Activated B cell treated with CpG ODN at 0.5 μM for 24 hours (primary cell): ENCODE measurements around the gene TBC1D14. TPM values are rescaled to one million over a fixed set of nuclear protein-coding genes. Genes with fewer than 3 reads are reported as not detected.

Source experiments
- ATAC-seq: fragments of 200-7000 bp; cut with Tn5 transposase; one replicate; pipeline ENCODE4 v1.10.0; 2021; ENCODE audit warnings: low read depth, mild to moderate bottlenecking, moderate library complexity
- CTCF ChIA-PET: fragments of 350-600 bp; sonication (Branson Sonifier 250); formaldehyde crosslinking; loops from one replicate; lab custom pipeline; 2021; ENCODE audit warnings: antibody characterized with exemption; lab: Charles Lee
- POLR2A ChIA-PET: fragments of 350-600 bp; sonication (Branson Sonifier 250); formaldehyde crosslinking; loops from one replicate; lab custom pipeline; 2021; ENCODE audit warnings: antibody characterized with exemption; lab: Charles Lee
- DNase-seq: peaks from one replicate; pipeline ENCODE4 v3.0.0; 2022
- H3K27ac Mint-ChIP-seq: one replicate; pipeline ENCODE4 v1.8.0; 2020; ENCODE audit warnings: mixed read lengths
- H3K27me3 Mint-ChIP-seq: one replicate; pipeline ENCODE4 v1.8.0; 2021; ENCODE audit warnings: mixed read lengths
- H3K36me3 Mint-ChIP-seq: one replicate; pipeline ENCODE4 v1.8.0; 2021; ENCODE audit warnings: low read depth, mixed read lengths
- H3K4me1 Mint-ChIP-seq: one replicate; pipeline ENCODE4 v1.8.0; 2021; ENCODE audit warnings: mixed read lengths
- H3K4me3 Mint-ChIP-seq: one replicate; pipeline ENCODE4 v1.8.0; 2020; ENCODE audit warnings: mild to moderate bottlenecking, mixed read lengths
- H3K9me3 Mint-ChIP-seq: one replicate; pipeline ENCODE4 v1.8.0; 2020; ENCODE audit warnings: mixed read lengths
- CTCF ChIP-seq: fragments of 200-600 bp; IDR thresholded peaks from one replicate; pipeline ENCODE4 v1.8.0; 2022; ENCODE audit warnings: antibody characterized with exemption, mild to moderate bottlenecking
- intact Hi-C: fragments of 100-400 bp; cut with micrococcal nuclease; formaldehyde crosslinking; loops from one replicate; pipeline ENCODE4 v1.15.1; 2024
- total RNA-seq: library from RNA; stranded (reverse); gene quantifications from 2 replicates; pipeline ENCODE4 v1.2.3, GENCODE V29; 2022

TBC1D14 gene
- total RNA-seq, 1 donor from 2014 or later: 35.1 TPM

DNA sequence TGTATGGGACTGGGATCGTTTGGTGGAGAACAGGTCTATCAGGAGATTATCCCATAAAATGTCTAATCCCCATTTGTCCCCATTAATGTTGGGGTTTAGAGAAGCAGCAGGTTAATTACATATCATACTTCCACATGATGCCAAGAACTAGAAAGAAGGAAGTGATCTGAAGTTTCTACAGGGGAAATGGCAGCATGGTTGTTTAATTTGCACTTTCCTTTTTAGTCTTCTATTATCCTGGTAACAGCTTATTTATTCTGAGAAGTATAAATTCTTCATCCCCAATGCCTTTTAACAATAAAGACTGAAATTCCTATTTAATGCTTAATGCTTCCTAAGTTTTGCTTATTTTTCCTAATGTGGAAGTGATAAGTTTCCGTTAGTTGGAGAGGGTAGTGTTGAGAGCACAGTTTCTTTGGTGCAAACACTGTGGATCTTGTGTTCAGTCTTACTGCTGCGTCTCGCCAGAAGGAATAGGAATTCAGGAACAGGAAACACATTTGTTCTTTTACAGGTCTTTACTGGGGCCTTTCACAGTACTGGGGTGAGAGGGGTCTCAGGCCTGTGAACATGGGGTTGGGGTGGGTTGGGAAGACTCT lies 74.0 kb downstream of the TBC1D14 start:
- intact Hi-C loops: no loop called here
- Mint-ChIP-seq H3K4me1 (peaks cover 49% of the 10 kb centered on the region), H3K27me3 (no peaks in the 10 kb centered on the region), H3K36me3 (peaks cover 4% of the 10 kb centered on the region), H3K9me3 (no peaks in the 10 kb centered on the region), H3K4me3 (no peak overlapping the region), H3K27ac (peak overlapping the region; percentile 12)
- CTCF ChIA-PET: interaction anchor here (0.7 to 1.5 kb wide), 2 partner anchors 9 to 10 kb away, joined by 3 to 9 read pairs; no protein-coding TSS in a partner anchor
- POLR2A ChIA-PET: interaction anchor here (1.0 to 2.0 kb wide), 3 partner anchors 60 to 267 kb away, joined by 3 to 5 read pairs (median 3); partner anchors contain the start of gene TADA2B
- DNase-seq (no peak), ATAC-seq (no peak)
- TF ChIP-seq CTCF: no peak

DNA sequence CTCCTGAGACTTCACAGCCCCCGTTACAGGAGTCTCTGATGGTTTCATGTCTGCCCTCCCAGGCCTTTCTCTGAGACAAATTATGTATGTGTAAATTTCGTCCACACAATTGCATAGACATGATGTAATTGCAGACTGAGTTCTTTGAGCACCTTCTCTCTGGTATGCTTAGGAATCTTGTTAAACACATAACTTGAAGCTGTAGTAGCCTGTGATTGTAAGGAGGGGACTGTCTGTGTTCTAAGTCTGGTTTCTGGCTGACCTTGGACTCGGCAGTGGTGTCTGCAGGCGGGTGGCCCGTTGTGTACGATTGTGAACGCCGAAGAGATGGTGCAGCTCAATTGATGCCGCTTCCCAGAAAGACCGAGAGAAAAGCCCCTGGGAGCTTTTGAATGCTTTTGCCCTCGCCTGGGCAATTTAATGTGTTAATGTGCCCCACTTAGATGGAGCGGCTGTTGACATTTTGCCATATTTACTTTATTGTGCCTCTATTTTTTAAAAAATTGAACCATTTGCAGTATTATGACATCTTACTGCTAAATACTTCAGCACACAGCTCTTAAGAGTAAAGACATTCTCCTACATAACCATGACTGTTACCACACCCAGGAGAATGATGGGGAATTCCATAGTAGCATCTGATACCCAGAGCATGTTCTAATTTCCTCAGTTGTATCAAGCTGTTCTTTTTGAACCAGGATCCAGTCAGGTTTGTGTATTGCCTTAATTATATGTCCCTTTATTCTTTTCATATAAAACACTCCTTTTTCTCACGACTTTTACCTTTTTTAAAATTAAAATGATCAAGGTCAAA lies 75.2 kb downstream of the TBC1D14 start:
- no peak for ATAC-seq

DNA sequence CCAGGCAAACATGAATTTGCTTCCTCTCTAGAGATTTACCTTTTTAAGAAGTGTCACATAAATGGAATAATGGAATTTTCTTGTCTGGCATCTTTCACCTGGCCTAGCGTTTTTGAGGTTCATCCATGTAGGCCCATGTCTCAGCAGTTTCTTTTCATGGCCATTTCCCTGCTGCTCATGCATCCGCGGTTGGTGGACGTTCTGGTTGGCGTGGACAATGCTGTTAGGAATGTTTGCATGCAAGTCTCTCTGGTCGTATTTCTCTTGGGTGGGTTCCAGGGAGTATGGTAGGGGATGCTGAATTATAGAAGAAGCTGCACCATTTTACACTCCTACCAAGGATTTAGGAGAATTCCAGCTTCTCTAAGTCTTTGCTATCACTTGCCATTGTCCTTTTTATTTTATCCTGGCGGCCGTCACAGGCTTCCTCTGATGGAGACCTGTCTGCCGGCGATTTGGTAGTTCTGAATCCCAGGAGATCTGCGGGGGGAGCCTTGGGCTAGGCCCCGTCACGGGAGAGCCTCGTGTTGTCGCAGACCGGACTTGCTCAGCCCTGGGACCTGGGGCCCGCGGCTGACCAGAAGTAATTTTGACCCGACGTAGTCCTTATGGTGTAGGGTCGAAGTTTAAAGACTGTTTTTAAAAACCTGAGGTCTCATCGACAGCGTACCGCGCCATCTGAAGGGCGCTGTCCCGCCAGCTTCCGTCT lies 76.6 kb downstream of the TBC1D14 start:
- TF ChIP-seq CTCF: no peak
- Mint-ChIP-seq H3K9me3 (no peaks in the 10 kb centered on the region), H3K4me3 (peak overlapping the region; percentile 94), H3K27me3 (no peaks in the 10 kb centered on the region), H3K36me3 (peaks cover 7% of the 10 kb centered on the region), H3K27ac (peak overlapping the region; percentile 98), H3K4me1 (peaks cover 66% of the 10 kb centered on the region)
- CTCF ChIA-PET: interaction anchor here (0.8 to 2.5 kb wide), 7 partner anchors 12 to 270 kb away, joined by 3 to 8 read pairs (median 4); partner anchors contain the start of genes BLOC1S4 and TBC1D14
- intact Hi-C loops: loop anchor here (1.0 to 2.0 kb wide), 4 partner anchors 44 to 345 kb away; partner anchors contain the start of genes MRFAP1 and MRFAP1L1
- DNase-seq (no peak), ATAC-seq (peak; percentile 14)
- POLR2A ChIA-PET: interaction anchor here (0.5 to 3.3 kb wide), 24 partner anchors 12 to 346 kb away, joined by 3 to 56 read pairs (median 4); partner anchors contain the start of genes BLOC1S4, GRPEL1, MRFAP1 and TADA2B

More for the DNA sequence above, 75.2 kb downstream of the TBC1D14 start:
- Mint-ChIP-seq H3K27ac (peak overlapping the region; percentile 98), H3K9me3 (no peaks in the 10 kb centered on the region), H3K27me3 (no peaks in the 10 kb centered on the region), H3K4me1 (peaks cover 59% of the 10 kb centered on the region), H3K4me3 (peak overlapping the region; percentile 94), H3K36me3 (peaks cover 7% of the 10 kb centered on the region)
- ChIA-PET POLR2A (interaction anchor here (0.5 to 1.4 kb wide), 3 partner anchors 75 to 268 kb away, joined by 3 to 8 read pairs (median 4); partner anchors contain the start of gene TBC1D14), CTCF (interaction anchor here (1.0 to 1.5 kb wide), 3 partner anchors 11 to 110 kb away, joined by 3 to 9 read pairs (median 4); no protein-coding TSS in a partner anchor)
- DNase-seq: no peak
- intact Hi-C loops: no loop called here
- no peak for TF ChIP-seq CTCF

- POLR2A ChIA-PET: interaction anchor here (0.8 to 3.3 kb wide), 23 partner anchors 13 to 346 kb away, joined by 3 to 56 read pairs (median 5); partner anchors contain the start of genes BLOC1S4, GRPEL1, MRFAP1 and TADA2B
- CTCF ChIA-PET: interaction anchor here (0.8 to 2.5 kb wide), 7 partner anchors 13 to 271 kb away, joined by 3 to 8 read pairs (median 4); partner anchors contain the start of genes BLOC1S4 and TBC1D14
- ATAC-seq: peak; percentile 92
- intact Hi-C loops: loop anchor here (1.0 to 2.0 kb wide), 12 partner anchors 13 to 346 kb away; partner anchors contain the start of genes BLOC1S4, GRPEL1, MRFAP1 and MRFAP1L1
- Mint-ChIP-seq H3K4me1 (peaks cover 74% of the 10 kb centered on the region), H3K36me3 (peaks cover 7% of the 10 kb centered on the region), H3K27me3 (no peaks in the 10 kb centered on the region), H3K9me3 (no peaks in the 10 kb centered on the region), H3K4me3 (peak overlapping the region; percentile 94), H3K27ac (peak overlapping the region; percentile 98)
- DNase-seq: peak; percentile 90
- TF ChIP-seq CTCF: no peak
These were observed 77.4 kb downstream of the TBC1D14 start for GRCh38 chr4:6986781-6987587.
